ENCODE measurements around the gene TMEM82. TPM values are rescaled to one million over a fixed set of nuclear protein-coding genes. Genes with fewer than 3 reads are reported as not detected.
"Not testable (repeated sequence)": the region's sequence is repeated elsewhere in the genome, so short reads cannot be mapped to it uniquely, and the experiment has no call there.

The TMEM82 gene
- total RNA-seq: not detected

- H3K27ac Mint-ChIP-seq: no peak within 1 kb of the TSS
- no peak for DNase-seq (ENCODE audit: low spot score in 2 of 2)
- ATAC-seq: no peak
- no peaks in the 10 kb centered on the region for H3K9me3 Mint-ChIP-seq
- H3K36me3 Mint-ChIP-seq: no peaks in the 10 kb centered on the region
Measured at GRCh38 chr1:15742339-15742801, at the start of gene TMEM82. Gene TMEM82, plus strand, starts transcription at chr1:15742499. Its CDS starts 61 bp downstream, at chr1:15742560.

GRCh38 chr1:15693371-15693770 is 48.9 kb upstream of the TMEM82 start:
- Mint-ChIP-seq H3K9me3 (no peaks in the 10 kb centered on the region), H3K27ac (peak overlapping the region in 1 of 2 donors; percentile 29), H3K36me3 (peaks cover 0 to 11% of the 10 kb centered on the region in 2 donors)
- ATAC-seq (no peak), DNase-seq (ENCODE audit: low spot score in 2 of 2) (no peak)

GRCh38 chr1:15696956-15697521 is 45.3 kb upstream of the TMEM82 start:
- no peak for DNase-seq (ENCODE audit: low spot score in 2 of 2)
- Mint-ChIP-seq H3K27ac (peak overlapping the region; percentile 82 to 99), H3K36me3 (peaks cover 0 to 12% of the 10 kb centered on the region in 2 donors), H3K9me3 (no peaks in the 10 kb centered on the region)
- peak; percentile 84 to 87 for ATAC-seq

- peak overlapping the region in 1 of 2 donors; percentile 63 for H3K27ac Mint-ChIP-seq
- H3K9me3 Mint-ChIP-seq: no peaks in the 10 kb centered on the region
- peaks cover 0 to 12% of the 10 kb centered on the region in 2 donors for H3K36me3 Mint-ChIP-seq
- DNase-seq (ENCODE audit: low spot score in 2 of 2) (no peak), ATAC-seq (no peak)
Measured at GRCh38 chr1:15698201-15698600, 44.1 kb upstream of the TMEM82 start.

GRCh38 chr1:15699321-15699720 is 43.0 kb upstream of the TMEM82 start:
- not testable (repeated sequence) for DNase-seq (ENCODE audit: low spot score in 2 of 2); H3K27ac Mint-ChIP-seq; ATAC-seq; H3K9me3 Mint-ChIP-seq
- H3K36me3 Mint-ChIP-seq: peaks cover 0 to 12% of the 10 kb centered on the region in 2 donors

GRCh38 chr1:15700508-15700907 is 41.8 kb upstream of the TMEM82 start:
- no peak for DNase-seq (ENCODE audit: low spot score in 2 of 2)
- peaks cover 0 to 8% of the 10 kb centered on the region in 2 donors for H3K36me3 Mint-ChIP-seq
- peak overlapping the region in 1 of 2 donors; percentile 40 for H3K27ac Mint-ChIP-seq
- H3K9me3 Mint-ChIP-seq: no peaks in the 10 kb centered on the region
- no peak for ATAC-seq

- no peak for DNase-seq (ENCODE audit: low spot score in 2 of 2)
- no peak for ATAC-seq
- H3K9me3 Mint-ChIP-seq: no peaks in the 10 kb centered on the region
- peaks cover 0 to 15% of the 10 kb centered on the region in 2 donors for H3K36me3 Mint-ChIP-seq
- no peak overlapping the region for H3K27ac Mint-ChIP-seq
Measured at GRCh38 chr1:15701784-15702183, 40.5 kb upstream of the TMEM82 start.

GRCh38 chr1:15702722-15703550 is 39.4 kb upstream of the TMEM82 start:
- Mint-ChIP-seq H3K9me3 (no peaks in the 10 kb centered on the region), H3K36me3 (peaks cover 0 to 17% of the 10 kb centered on the region in 2 donors), H3K27ac (peak overlapping the region in 1 of 2 donors; percentile 24)
- DNase-seq (ENCODE audit: low spot score in 2 of 2) (no peak), ATAC-seq (no peak)

- DNase-seq (ENCODE audit: low spot score in 2 of 2) (no peak), ATAC-seq (no peak)
- no peaks in the 10 kb centered on the region for H3K9me3 Mint-ChIP-seq
- peak overlapping the region in 1 of 2 donors; percentile 24 for H3K27ac Mint-ChIP-seq
- peaks cover 0 to 17% of the 10 kb centered on the region in 2 donors for H3K36me3 Mint-ChIP-seq
Measured at GRCh38 chr1:15703562-15703961, 38.7 kb upstream of the TMEM82 start.

- peak overlapping the region in 1 of 2 donors; percentile 50 for H3K27ac Mint-ChIP-seq
- ATAC-seq (no peak), DNase-seq (ENCODE audit: low spot score in 2 of 2) (no peak)
- H3K36me3 Mint-ChIP-seq: peaks cover 0 to 11% of the 10 kb centered on the region in 2 donors
- H3K9me3 Mint-ChIP-seq: no peaks in the 10 kb centered on the region
Measured at GRCh38 chr1:15704526-15705183, 37.6 kb upstream of the TMEM82 start.

- H3K27ac Mint-ChIP-seq: peak overlapping the region; percentile 61 to 62
- H3K9me3 Mint-ChIP-seq: no peaks in the 10 kb centered on the region
- no peak for ATAC-seq
- DNase-seq (ENCODE audit: low spot score in 2 of 2): no peak
- peaks cover 0 to 11% of the 10 kb centered on the region in 2 donors for H3K36me3 Mint-ChIP-seq
Measured at GRCh38 chr1:15705184-15705566, 37.1 kb upstream of the TMEM82 start.

- H3K9me3 Mint-ChIP-seq: no peaks in the 10 kb centered on the region
- no peak overlapping the region for H3K27ac Mint-ChIP-seq
- peaks cover 0 to 11% of the 10 kb centered on the region in 2 donors for H3K36me3 Mint-ChIP-seq
- DNase-seq (ENCODE audit: low spot score in 2 of 2) (no peak), ATAC-seq (no peak)
Measured at GRCh38 chr1:15706751-15707150, 35.5 kb upstream of the TMEM82 start.

GRCh38 chr1:15707239-15707925 is 34.9 kb upstream of the TMEM82 start:
- peak overlapping the region in 1 of 2 donors; percentile 29 for H3K27ac Mint-ChIP-seq

GRCh38 chr1:15708486-15709137 is 33.7 kb upstream of the TMEM82 start:
- ATAC-seq (no peak), DNase-seq (ENCODE audit: low spot score in 2 of 2) (no peak)
- Mint-ChIP-seq H3K9me3 (no peaks in the 10 kb centered on the region), H3K27ac (peak overlapping the region in 1 of 2 donors; percentile 65), H3K36me3 (peaks cover 0 to 11% of the 10 kb centered on the region in 2 donors)

More at GRCh38 chr1:15707239-15707925, 34.9 kb upstream of the TMEM82 start:
- Mint-ChIP-seq H3K36me3 (peaks cover 0 to 11% of the 10 kb centered on the region in 2 donors), H3K9me3 (no peaks in the 10 kb centered on the region)
- ATAC-seq (no peak), DNase-seq (ENCODE audit: low spot score in 2 of 2) (no peak)

GRCh38 chr1:15709226-15709625 is 33.1 kb upstream of the TMEM82 start:
- no peak for DNase-seq (ENCODE audit: low spot score in 2 of 2)
- Mint-ChIP-seq H3K36me3 (peaks cover 0 to 11% of the 10 kb centered on the region in 2 donors), H3K9me3 (no peaks in the 10 kb centered on the region), H3K27ac (peak overlapping the region in 1 of 2 donors; percentile 23)
- no peak for ATAC-seq

GRCh38 chr1:15712168-15712567 is 30.1 kb upstream of the TMEM82 start:
- H3K9me3 Mint-ChIP-seq: no peaks in the 10 kb centered on the region
- no peaks in the 10 kb centered on the region for H3K36me3 Mint-ChIP-seq
- ATAC-seq: no peak
- no peak for DNase-seq (ENCODE audit: low spot score in 2 of 2)
- H3K27ac Mint-ChIP-seq: no peak overlapping the region
